ENCODE results near the gene PYY. TPM values are rescaled to one million over a fixed set of nuclear protein-coding genes. Genes with fewer than 3 reads are reported as not detected.
A peak's percentile ranks its signal among the peaks of the same experiment; 100 is the strongest.

Gene PYY
- total and polyA plus RNA-seq, 10 of the 15 experiments (the other 5 are each of a cell fraction or from before 2014, with no cell fraction given), result 0.07 to 0.18 TPM; not detected in 8

- Histone ChIP-seq H3K9ac (ENCODE audit: control insufficient read depth, insufficient read depth, low read length) (no peak overlapping the region), H3K4me3 (no peak overlapping the region), H3K36me3 (ENCODE audit: control insufficient read depth in 2 of 2, insufficient read depth in 2 of 2, low read length in 1 of 2) (no peaks in the 10 kb centered on the region), H3K9me3 (replicated peaks; ENCODE audit: control insufficient read depth, insufficient read depth, low read length) (no peaks in the 10 kb centered on the region), H3K4me1 (ENCODE audit: control insufficient read depth, insufficient read depth, low read length) (no peaks in the 10 kb centered on the region), H3K4me2 (ENCODE audit: control insufficient read depth, insufficient read depth) (peak overlapping the region; percentile 42; the same call in 1 of the 2 replicates), H3K27me3 (replicated peaks in 1 of 2; ENCODE audit: control insufficient read depth in 2 of 2, insufficient read depth in 2 of 2, low read length in 1 of 2) (peaks cover 4 to 6% of the 10 kb centered on the region in 2 experiments; a peak in 3 of 4 replicates), H2AFZ (ENCODE audit: control insufficient read depth, low read depth, low read length) (no peak overlapping the region; the same call in 1 of the 2 replicates), H4K20me1 (ENCODE audit: control insufficient read depth, insufficient read depth) (no peaks in the 10 kb centered on the region), H3K27ac (ENCODE audit: control insufficient read depth, insufficient read depth) (no peak overlapping the region), H3K79me2 (ENCODE audit: control insufficient read depth, insufficient read depth, low read length) (no peaks in the 10 kb centered on the region)
- in situ Hi-C loops (cut with MboI) (loop anchor here (5.0 kb wide), 1 partner anchor 52 kb away; the partner anchor contains the start of gene PPY), intact Hi-C loops (cut with micrococcal nuclease; ENCODE audit: unreplicated experiment) (loop anchor here (1.0 to 10.0 kb wide), 2 partner anchors 50 to 120 kb away; no protein-coding TSS in a partner anchor)
- ChIA-PET SMC1A (ENCODE audit: uncharacterized antibody, unreplicated experiment) (interaction anchor here (0.6 to 1.8 kb wide), 5 partner anchors 8 to 85 kb away, joined by 3 to 7 read pairs (median 3); no protein-coding TSS in a partner anchor), RAD21 (ENCODE audit: unreplicated experiment) (interaction anchor here (1.2 to 1.8 kb wide), 2 partner anchors 47 to 50 kb away, joined by 3 to 10 read pairs; no protein-coding TSS in a partner anchor), CTCF (interaction anchor here (0.7 to 5.0 kb wide), 7 partner anchors 14 to 115 kb away, joined by 3 to 42 read pairs (median 4); partner anchors contain the start of gene PPY), POLR2A (no interaction called here)
- no TSS peak for BruUV-seq (replicated peaks)
- FAIRE-seq, result no peak
- TF ChIP-seq BHLHE40 (IDR thresholded peaks at IDR 0.05; ENCODE audit: borderline replicate concordance in 1 of 2, low read depth in 2 of 2, low read length in 1 of 2) (peak in 1 of 2 experiments; percentile 8; a peak in 1 of 4 replicates), CUX1 (IDR thresholded peaks at IDR 0.05; ENCODE audit: insufficient replicate concordance, low read depth, low read length) (no peak), SMC3 (IDR thresholded peaks at IDR 0.05; ENCODE audit: borderline replicate concordance, low read length) (peak; percentile 65), BCL11A (IDR thresholded peaks at IDR 0.05; ENCODE audit: low read depth, low read length) (no peak), YY1 (IDR thresholded peaks at IDR 0.05; ENCODE audit: low read depth, low read length) (0 out of 2 replicates have a peak, but pooled peaks have one; percentile 24), RAD21 (IDR thresholded peaks at IDR 0.05; ENCODE audit: insufficient read depth, low read depth, low read length) (peak; percentile 85), SUZ12 (IDR thresholded peaks at IDR 0.05; ENCODE audit: unreplicated experiment) (peak; percentile 55), PAX8 (IDR thresholded peaks at IDR 0.05) (no peak), SIX5 (IDR thresholded peaks at IDR 0.05; ENCODE audit: low read depth, low read length, severe bottlenecking) (no peak), TCF12 (IDR thresholded peaks at IDR 0.05; ENCODE audit: low read depth, low read length) (no peak), FOXM1 (IDR thresholded peaks at IDR 0.05; ENCODE audit: low read depth, low read length) (no peak)
- TF ChIP-seq, protein P1, sequence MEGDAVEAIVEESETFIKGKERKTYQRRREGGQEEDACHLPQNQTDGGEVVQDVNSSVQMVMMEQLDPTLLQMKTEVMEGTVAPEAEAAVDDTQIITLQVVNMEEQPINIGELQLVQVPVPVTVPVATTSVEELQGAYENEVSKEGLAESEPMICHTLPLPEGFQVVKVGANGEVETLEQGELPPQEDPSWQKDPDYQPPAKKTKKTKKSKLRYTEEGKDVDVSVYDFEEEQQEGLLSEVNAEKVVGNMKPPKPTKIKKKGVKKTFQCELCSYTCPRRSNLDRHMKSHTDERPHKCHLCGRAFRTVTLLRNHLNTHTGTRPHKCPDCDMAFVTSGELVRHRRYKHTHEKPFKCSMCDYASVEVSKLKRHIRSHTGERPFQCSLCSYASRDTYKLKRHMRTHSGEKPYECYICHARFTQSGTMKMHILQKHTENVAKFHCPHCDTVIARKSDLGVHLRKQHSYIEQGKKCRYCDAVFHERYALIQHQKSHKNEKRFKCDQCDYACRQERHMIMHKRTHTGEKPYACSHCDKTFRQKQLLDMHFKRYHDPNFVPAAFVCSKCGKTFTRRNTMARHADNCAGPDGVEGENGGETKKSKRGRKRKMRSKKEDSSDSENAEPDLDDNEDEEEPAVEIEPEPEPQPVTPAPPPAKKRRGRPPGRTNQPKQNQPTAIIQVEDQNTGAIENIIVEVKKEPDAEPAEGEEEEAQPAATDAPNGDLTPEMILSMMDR (IDR thresholded peaks at IDR 0.05 in 2 of 3, conservative IDR thresholded peaks at IDR 0.05 in 1 of 3; ENCODE audit: control insufficient read depth in 2 of 3, extremely low read depth in 1 of 3, insufficient read depth in 1 of 3, low read depth in 3 of 3, low read length in 3 of 3), result peak; percentile 68 to 80 (median 80)
- DNase-seq (ENCODE audit: low read depth, low spot score), result no peak
- ATAC-seq, result peak; percentile 94
- 3% methylated on average over 50 of the region's 52 CpGs for WGBS (ENCODE audit: insufficient coverage, insufficient replicate concordance, low lambda C conversion rate, missing lambda C conversion rate)
Observed at GRCh38 chr17:43994272-43995149, 40.8 kb upstream of the PYY start.

Data from GM12878 (cell line).